K562 (cell line): ENCODE measurements around the gene MYG1. TPM values are rescaled to one million over a fixed set of nuclear protein-coding genes. Genes with fewer than 3 reads are reported as not detected.

Experiments used
- ELF4 ChIP-seq: fragments of 450-650 bp; formaldehyde crosslinking; IDR thresholded peaks from 2 replicates; pipeline ENCODE4 v1.4.0; 2022; ENCODE audit warnings: missing genetic modification characterization
- ERF ChIP-seq: fragments of 450-650 bp; formaldehyde crosslinking; IDR thresholded peaks from 2 replicates; pipeline ENCODE4 v1.4.0; 2020; ENCODE audit warnings: mild to moderate bottlenecking, mixed read lengths
- FOXM1 ChIP-seq, 2 experiments: fragments of 450-650 bp in 1 of 2; sonication (generic) in 1 of 2; formaldehyde crosslinking in 1 of 2; IDR thresholded peaks; 2 replicates each; pipeline versions ENCODE4 v1.6.1 to v1.9.0; 2017 to 2022; ENCODE audit warnings: low read depth in 2 of 2, mild to moderate bottlenecking in 2 of 2, missing genetic modification reagents in 1 of 2, moderate library complexity in 1 of 2
- NR3C1 ChIP-seq: sonication (generic); formaldehyde crosslinking; IDR thresholded peaks from 2 replicates; pipeline ENCODE4 v1.8.1; 2022; ENCODE audit warnings: missing genetic modification reagents
- RBFOX2 ChIP-seq: fragments of 200-400 bp; formaldehyde crosslinking; IDR thresholded peaks from 2 replicates; pipeline ENCODE4 v1.6.1; 2017; ENCODE audit warnings: low read depth, mild to moderate bottlenecking, low read length, moderate library complexity
- REST ChIP-seq, 2 experiments: fragments of 450-650 bp; formaldehyde crosslinking in 1 of 2; IDR thresholded peaks; 2 replicates each; pipeline versions ENCODE4 v1.4.0 to v1.6.1; 2014 to 2020; ENCODE audit warnings: mild to moderate bottlenecking in 2 of 2, borderline replicate concordance in 1 of 2, low read depth in 1 of 2
- SLC30A9 ChIP-seq: fragments of 250-450 bp; sonication (Bioruptor Pico); IDR thresholded peaks from 2 replicates; pipeline ENCODE4 v1.8.0; 2022; ENCODE audit warnings: mild to moderate bottlenecking, moderate library complexity
- polyA plus RNA-seq, 8 experiments: library from polyadenylated mRNA; depleted of rRNA in 4 of 8; stranded (reverse) in 5 of 8; unstranded in 3 of 8; fragments of >200 nt; fragmentation: Nextera tagmentation in 2 of 8; fragmentation: Illumina TruSeq in 1 of 8; extraction: Ambion mirVana in 2 of 8; extraction: Trizol in 1 of 8; gene quantifications; 2 replicates each; pipeline versions ENCODE4 v1.2.1 to v1.2.3, GENCODE V29; 2011 to 2014; ENCODE audit warnings: inconsistent platforms in 1 of 8, missing spikeins in 1 of 8
- total RNA-seq, 7 experiments: library from RNA; depleted of rRNA in 6 of 7; stranded (reverse); fragments of >200 nt in 6 of 7; fragmentation: Illumina TruSeq in 2 of 7; extraction: Trizol in 2 of 7; gene quantifications; 2 replicates each; pipeline versions ENCODE4 v1.2.1 to v1.2.3, GENCODE V29; 2011 to 2021; ENCODE audit warnings: low replicate concordance in 1 of 7

MYG1 gene
- total and polyA plus RNA-seq, 9 of the 15 experiments (the other 6 are each of a cell fraction or from before 2014, with no cell fraction given), result 0.45 to 5.6 (median 2.1) TPM

DNA sequence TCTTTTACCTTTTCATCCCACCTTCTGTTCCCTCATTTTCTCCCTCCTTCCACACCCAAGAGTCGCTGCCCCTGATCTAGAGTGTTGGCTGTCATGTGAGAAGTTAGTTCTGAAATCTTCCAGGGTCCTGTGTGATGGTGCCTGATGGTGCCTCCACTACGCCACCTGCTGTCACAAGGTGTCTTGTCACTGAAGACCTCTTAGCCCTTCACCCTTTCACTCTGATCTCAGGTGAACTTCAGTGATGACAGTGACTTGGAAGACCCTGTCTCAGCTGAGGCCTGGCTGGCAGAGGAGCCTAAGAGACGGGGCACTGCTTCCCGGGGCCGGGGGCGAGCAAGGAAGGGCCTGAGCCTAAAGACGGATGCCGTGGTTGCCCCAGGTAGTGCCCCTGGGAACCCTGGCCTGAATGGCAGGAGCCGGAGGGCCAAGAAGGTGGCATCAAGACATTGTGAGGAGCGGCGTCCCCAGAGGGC is 11.7 kb upstream of the MYG1 start (continued):
- TF ChIP-seq FOXM1 (IDR thresholded peaks at IDR 0.05; ENCODE audit: low read depth) (no peak), FOXM1 (CRISPR knock-in tag; IDR thresholded peaks at IDR 0.05; ENCODE audit: low read depth) (no peak), REST (IDR thresholded peaks at IDR 0.05; ENCODE audit: borderline replicate concordance) (peak; percentile 86), REST (CRISPR knock-in tag; IDR thresholded peaks at IDR 0.05; ENCODE audit: low read depth) (no peak), SLC30A9 (CRISPR knock-in tag) (no peak), NR3C1 (CRISPR knock-in tag) (no peak), ERF (0 out of 2 replicates have a peak, but pooled peaks have one; percentile 38), ELF4 (CRISPR knock-in tag) (peak; percentile 65; the same call in 1 of the 2 replicates), RBFOX2 (no peak; the same call in 1 of the 2 replicates)
